GM12865 (cell line): Measurements from ENCODE around the gene ZNF569.
A peak's percentile ranks its signal among the peaks of the same experiment; 100 is the strongest.

Experiments
- DNase-seq: peaks from one replicate; pipeline ENCODE4 v3.0.0; 2010; ENCODE audit warnings: low read depth
- H3K4me3 ChIP-seq: 2 replicates; pipeline ENCODE4 v1.5.1; 2011; ENCODE audit warnings: mild to moderate bottlenecking, low read depth, low read length, control low read depth
- CTCF ChIP-seq: IDR thresholded peaks from 2 replicates; pipeline ENCODE4 v1.5.1; 2011; ENCODE audit warnings: low read length, control low read depth, low read depth, inconsistent platforms; ENCODE audit not compliant: insufficient read depth; ENCODE audit errors: missing control alignments

The ZNF569 gene

DNA sequence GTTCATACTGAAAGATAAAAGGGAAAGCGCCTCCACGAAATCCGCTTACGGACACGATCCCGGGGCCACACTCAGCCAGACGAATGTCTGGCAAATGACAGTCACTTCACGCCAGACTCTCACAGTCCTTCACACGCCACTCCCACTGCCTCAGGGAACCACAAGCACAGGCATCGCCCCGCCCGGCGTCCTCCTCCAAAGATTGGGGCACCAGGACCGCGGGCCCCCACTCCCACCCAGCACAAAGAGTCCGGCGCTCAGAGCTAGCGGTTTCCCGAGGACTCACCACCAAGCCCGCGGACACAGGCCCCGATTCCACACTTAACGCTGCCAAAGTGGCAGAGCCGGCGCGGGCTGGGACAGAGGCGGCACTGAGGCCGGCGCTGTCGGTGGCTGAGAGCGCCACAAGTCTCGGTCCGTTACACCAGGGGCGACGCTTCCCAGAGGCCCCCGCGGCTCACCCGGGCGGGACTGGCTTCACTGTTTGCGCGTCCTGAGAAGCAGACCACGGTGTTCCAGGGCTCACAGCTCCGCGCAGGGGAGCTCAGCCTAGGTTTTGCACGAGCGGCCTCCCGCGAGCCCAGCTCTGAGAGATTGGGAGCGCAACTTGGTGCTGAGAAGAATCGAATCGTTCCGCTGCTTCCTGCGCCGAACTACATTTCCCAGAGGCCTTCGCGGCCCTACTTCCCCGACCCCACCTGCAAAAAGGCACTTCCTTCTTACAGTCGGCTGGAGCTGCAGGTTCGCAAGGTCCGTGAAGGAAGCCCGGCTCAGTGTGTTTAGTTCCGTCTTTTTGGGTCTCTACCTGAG is at the start of gene ZNF569:
TSS of gene ZNF569 (minus strand) at position 647 of the 810 bp plus-strand sequence. CDS start 22,523 bp downstream, outside the sequence.
- TF ChIP-seq CTCF = no peak
- peak; percentile 95 for DNase-seq
- H3K4me3 ChIP-seq = peak within 1 kb of the TSS; percentile 68

- no peak overlapping the region for H3K4me3 ChIP-seq
- DNase-seq = no peak
- no peak for TF ChIP-seq CTCF
These were observed 46.2 kb upstream of the ZNF569 start for GRCh38 chr19:37513397-37513796.

DNA sequence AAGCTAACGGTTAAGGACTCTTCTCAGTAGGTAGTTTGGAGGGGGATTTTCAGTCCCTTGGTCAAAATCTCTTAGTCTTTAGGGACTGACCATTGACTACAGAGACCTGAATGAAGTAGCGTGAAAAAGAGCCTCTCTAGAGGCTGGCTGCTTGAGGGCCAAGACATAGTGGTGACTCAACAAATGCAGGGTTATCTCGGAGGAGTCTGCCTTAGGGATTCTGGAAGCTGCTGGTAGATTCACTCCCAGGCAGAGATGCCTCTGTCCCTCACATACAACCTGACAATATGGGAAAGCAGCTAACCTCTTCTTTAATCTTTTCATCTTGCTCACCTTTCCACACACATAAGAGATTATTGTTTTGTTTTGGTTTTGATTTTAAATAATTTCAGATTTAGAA is 44.6 kb upstream of the ZNF569 start:
- no peak for TF ChIP-seq CTCF
- H3K4me3 ChIP-seq = no peak overlapping the region
- DNase-seq = no peak

- no peak overlapping the region for H3K4me3 ChIP-seq
- TF ChIP-seq CTCF = no peak
- DNase-seq = no peak
These were observed 43.9 kb upstream of the ZNF569 start for GRCh38 chr19:37511186-37511585.

DNA sequence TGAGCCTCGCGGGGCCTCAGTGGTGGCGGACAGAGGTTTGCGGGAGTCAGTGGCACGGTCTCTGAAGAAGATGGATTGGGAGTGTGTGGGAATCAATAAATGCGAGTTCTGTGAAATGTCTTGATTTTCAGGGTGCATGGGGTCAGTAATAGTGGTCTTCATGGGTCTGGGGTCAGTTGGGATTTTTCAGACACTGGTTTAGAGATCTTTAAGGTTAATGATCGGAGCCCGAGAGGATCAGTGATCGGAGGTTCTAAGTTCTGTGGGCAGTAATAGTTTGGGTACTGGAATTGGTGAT is 39.9 kb upstream of the ZNF569 start:
- H3K4me3 ChIP-seq = peak overlapping the region; percentile 66
- no peak for DNase-seq
- no peak for TF ChIP-seq CTCF

DNA sequence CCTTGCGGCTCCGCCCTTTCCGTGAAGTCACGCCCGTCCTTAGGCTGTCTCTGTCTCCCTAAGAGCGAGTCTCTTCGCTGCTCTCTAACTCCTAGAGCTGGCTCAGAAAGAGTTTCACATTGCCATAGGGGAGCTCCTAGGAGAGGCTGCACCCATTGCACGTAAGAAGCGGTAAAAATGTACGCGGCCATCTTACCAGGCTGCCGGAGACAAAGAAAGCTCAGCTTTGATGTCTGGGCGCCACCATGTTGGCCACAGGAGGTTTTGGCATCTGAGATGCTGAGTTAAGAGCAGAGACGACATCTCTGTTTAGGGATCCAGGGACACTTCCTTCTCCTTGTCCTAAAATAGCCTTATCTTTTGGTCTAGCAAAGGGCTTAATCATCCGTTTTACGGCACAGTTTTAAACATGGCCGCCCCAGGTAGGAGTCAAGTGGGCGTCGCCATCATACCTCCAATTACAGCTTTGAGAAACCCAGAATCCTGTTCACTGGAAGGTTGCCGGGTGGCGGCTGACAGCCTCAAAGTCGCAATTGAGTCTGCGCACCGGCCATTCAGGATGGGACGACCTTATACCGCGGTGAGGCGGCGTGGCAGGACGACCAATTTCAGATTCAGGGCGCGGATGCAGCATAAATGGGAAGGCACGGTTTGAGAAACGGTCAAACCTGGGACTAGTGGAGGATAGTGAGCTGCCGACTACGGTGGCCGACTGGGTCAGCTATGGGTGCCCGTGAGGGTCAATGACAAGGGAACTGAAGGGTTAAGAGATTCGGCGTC is 39.3 kb upstream of the ZNF569 start, which contains the start of gene ZNF793:
TSS of gene ZNF793 (plus strand) at position 553 of the 780 bp plus-strand sequence. CDS start 16,501 bp downstream, outside the sequence.
- TF ChIP-seq CTCF = no peak
- DNase-seq = peak; percentile 81
- H3K4me3 ChIP-seq = peak within 1 kb of the TSS; percentile 66
